Thyroid gland (tissue), 4 donors: ENCODE data around the gene MRPS23.

ENCODE experiments used
- POLR2A ChIP-seq, 2 donors: fragments of 450-650 bp; IDR thresholded peaks; one replicate each; pipeline ENCODE4 v1.6.1; 2017; ENCODE audit warnings: antibody characterized with exemption in 2 of 2, mild to moderate bottlenecking in 2 of 2, moderate library complexity in 1 of 2
- TF ChIP-seq, protein P1 (sequence below), 6 experiments: fragments of 200-600 bp in 3 of 6; fragments of 450-650 bp in 3 of 6; sonication (generic) in 3 of 6; IDR thresholded peaks; one replicate each; pipeline ENCODE4 v1.5.1; 2016 to 2019; ENCODE audit warnings: antibody characterized with exemption in 6 of 6, mild to moderate bottlenecking in 2 of 6, inconsistent platforms in 1 of 6, moderate library complexity in 1 of 6

DNA sequence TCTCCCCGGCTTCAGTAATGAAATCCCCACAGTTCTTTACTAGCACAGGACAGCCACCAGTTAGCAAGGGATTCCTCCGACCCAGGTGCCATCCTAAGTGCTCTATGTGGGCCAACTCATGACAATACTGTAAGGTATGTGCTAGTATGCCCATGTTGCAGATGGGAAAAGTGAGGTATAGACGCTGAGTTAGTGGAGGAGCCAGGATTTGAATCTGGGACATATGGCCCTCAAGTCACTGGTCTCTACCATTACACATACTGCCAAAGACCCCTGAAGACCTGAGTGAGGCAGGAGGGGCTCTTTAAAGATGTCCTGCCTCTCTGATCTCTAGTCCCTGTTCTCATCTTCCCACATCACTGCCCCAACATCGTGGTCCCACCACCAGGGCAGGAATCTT is 36.2 kb upstream of the MRPS23 start:
- TF ChIP-seq, protein P1, sequence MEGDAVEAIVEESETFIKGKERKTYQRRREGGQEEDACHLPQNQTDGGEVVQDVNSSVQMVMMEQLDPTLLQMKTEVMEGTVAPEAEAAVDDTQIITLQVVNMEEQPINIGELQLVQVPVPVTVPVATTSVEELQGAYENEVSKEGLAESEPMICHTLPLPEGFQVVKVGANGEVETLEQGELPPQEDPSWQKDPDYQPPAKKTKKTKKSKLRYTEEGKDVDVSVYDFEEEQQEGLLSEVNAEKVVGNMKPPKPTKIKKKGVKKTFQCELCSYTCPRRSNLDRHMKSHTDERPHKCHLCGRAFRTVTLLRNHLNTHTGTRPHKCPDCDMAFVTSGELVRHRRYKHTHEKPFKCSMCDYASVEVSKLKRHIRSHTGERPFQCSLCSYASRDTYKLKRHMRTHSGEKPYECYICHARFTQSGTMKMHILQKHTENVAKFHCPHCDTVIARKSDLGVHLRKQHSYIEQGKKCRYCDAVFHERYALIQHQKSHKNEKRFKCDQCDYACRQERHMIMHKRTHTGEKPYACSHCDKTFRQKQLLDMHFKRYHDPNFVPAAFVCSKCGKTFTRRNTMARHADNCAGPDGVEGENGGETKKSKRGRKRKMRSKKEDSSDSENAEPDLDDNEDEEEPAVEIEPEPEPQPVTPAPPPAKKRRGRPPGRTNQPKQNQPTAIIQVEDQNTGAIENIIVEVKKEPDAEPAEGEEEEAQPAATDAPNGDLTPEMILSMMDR (IDR thresholded peaks at IDR 0.05): no peak
- no peak for TF ChIP-seq POLR2A (IDR thresholded peaks at IDR 0.05)
